Forelimb muscle (tissue), 1 donor: ENCODE measurements around the gene NRSN1. TPM values are rescaled to one million over a fixed set of nuclear protein-coding genes. Genes with fewer than 3 reads are reported as not detected.

ENCODE experiments used
- polyA plus RNA-seq: library from polyadenylated mRNA; unstranded; fragments of 120-200 nt; gene quantifications from one replicate; pipeline ENCODE4 v1.2.1, GENCODE V29; 2013; ENCODE audit not compliant: insufficient read length

The NRSN1 gene
- polyA plus RNA-seq, 1 donor: not detected

Other genes starting within 250 kb of the NRSN1 start
- 0.06 TPM for gene DCDC2, start 231.8 kb downstream of the NRSN1 start, polyA plus RNA-seq